Activated T-helper 17 cell treated with anti-CD3 and anti-CD28 coated beads, Interleukin-2, amount 50 U/mL, for 72 hours (primary cell): Measurements from ENCODE around the gene YPEL3. TPM values are rescaled to one million over a fixed set of nuclear protein-coding genes. Genes with fewer than 3 reads are reported as not detected.
A peak's percentile ranks its signal among the peaks of the same experiment; 100 is the strongest.

Experiments
- ATAC-seq: fragments of 150-1000 bp; cut with Tn5 transposase; replicated peaks from 2 replicates; pipeline ENCODE4 v1.10.0; 2021; ENCODE audit warnings: mild to moderate bottlenecking, moderate library complexity
- H3K27ac Mint-ChIP-seq: one replicate; pipeline ENCODE4 v1.8.0; 2022; ENCODE audit warnings: mixed read lengths
- H3K27me3 Mint-ChIP-seq: one replicate; pipeline ENCODE4 v1.8.0; 2022; ENCODE audit warnings: mixed read lengths
- H3K36me3 Mint-ChIP-seq: one replicate; pipeline ENCODE4 v1.8.0; 2022; ENCODE audit warnings: low read depth, mild to moderate bottlenecking, mixed read lengths
- H3K4me1 Mint-ChIP-seq: one replicate; pipeline ENCODE4 v1.8.0; 2022; ENCODE audit warnings: mixed read lengths
- H3K4me3 Mint-ChIP-seq: one replicate; pipeline ENCODE4 v1.8.0; 2022; ENCODE audit warnings: mild to moderate bottlenecking, mixed read lengths
- H3K9me3 Mint-ChIP-seq: one replicate; pipeline ENCODE4 v1.8.0; 2022; ENCODE audit warnings: mixed read lengths
- total RNA-seq, 2 donors: library from RNA; stranded (reverse); gene quantifications; one replicate each; pipeline ENCODE4 v1.2.3, GENCODE V29; 2022

YPEL3 gene
- total RNA-seq, 2 donors from 2014 or later, result 34.7 to 107 TPM

DNA sequence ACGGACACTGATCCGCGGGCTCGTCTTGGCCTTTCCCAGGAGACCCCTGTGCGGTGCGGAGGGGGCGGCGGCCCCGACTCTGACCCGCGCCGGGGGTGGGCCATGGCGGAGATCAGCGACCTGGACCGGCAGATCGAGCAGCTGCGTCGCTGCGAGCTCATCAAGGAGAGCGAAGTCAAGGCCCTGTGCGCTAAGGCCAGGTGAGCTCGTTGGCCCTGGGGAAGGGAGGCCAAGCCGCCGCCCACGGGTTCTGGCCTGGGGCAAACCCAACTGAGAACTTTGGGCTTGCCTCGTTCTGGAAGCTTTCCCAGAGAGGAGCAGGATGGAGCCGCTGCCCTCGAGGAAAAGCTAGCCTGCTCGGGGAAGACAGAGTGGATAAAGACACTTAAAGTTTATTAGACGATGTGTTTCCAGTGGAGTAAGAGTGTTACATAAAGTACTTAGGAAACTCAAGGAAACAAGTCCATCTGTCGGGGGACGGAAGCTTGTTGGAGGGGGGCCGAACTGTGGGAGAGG lies 19.7 kb downstream of the YPEL3 start:
- Mint-ChIP-seq H3K9me3 (no peaks in the 10 kb centered on the region), H3K27ac (peak overlapping the region; percentile 97), H3K27me3 (no peaks in the 10 kb centered on the region), H3K4me1 (peaks cover 11% of the 10 kb centered on the region), H3K36me3 (peaks cover 76% of the 10 kb centered on the region), H3K4me3 (peak overlapping the region; percentile 91)
- peak; percentile 11 for ATAC-seq

DNA sequence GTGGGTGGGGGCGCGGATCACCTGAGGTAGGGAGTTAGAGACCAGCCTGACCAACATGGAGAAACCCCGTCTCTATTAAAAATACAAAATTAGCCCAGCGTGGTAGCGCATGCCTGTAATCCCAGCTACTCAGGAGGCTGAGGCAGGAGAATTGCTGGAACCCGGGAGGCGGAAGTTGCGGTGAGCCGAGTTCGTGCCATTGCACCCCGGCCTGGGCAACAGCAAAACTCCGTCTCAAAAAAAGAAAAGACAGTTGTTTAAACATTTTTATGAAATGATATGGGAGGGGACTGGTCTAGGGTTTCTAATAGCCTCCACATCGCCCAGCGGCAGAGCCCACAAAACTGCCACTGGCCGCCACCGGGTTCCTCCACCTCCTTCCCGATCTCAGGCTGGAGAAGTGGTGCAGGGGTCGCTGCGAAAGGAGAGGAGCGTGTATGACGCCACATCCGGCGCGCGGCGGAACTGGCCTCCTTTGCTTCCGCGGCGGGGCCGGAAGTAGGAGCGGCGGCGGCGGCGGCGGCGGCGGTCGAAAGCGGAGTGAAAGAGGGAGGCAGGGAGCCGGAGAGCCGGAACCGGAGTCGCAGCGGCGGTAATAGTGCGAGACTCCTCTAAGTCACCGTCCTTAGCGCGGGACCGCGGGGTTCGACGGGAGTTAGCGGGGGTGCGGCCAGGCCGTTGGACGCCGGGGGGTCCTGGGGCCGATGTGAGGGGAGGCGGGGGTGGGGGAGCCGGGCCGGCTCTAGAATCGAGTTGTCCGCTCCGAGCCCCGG lies 20.3 kb downstream of the YPEL3 start, which contains the start of gene PPP4C:
Gene PPP4C, plus strand, starts transcription at position 492 of the 773 bp plus-strand sequence. CDS start 384 bp downstream, outside the sequence.
- Mint-ChIP-seq H3K36me3 (peaks cover 76% of the 10 kb centered on the region), H3K4me3 (peak within 1 kb of the TSS; percentile 91)

DNA sequence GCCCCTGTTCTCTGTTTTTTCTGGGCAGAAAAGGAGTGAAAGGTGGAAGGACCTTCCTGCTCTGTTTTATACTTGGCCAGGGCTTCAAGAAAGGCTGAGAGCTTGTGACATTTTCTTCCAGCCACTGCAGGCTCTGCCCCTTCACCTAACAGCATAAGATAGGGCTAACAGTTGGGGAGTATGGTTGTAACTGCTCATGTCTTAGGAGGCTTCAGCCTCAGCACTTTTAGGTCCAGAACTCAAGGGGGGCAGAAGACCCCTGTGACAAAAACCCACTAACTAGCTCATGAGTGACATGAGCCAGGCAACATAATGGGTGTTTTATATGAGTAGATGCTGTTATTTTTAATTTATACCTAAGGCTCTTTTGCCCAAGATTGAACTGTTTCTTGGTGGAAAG lies 25.5 kb downstream of the YPEL3 start:
- ATAC-seq, result no peak
- Mint-ChIP-seq H3K4me3 (peak overlapping the region; percentile 67), H3K36me3 (peaks cover 77% of the 10 kb centered on the region), H3K27me3 (no peaks in the 10 kb centered on the region), H3K27ac (peak overlapping the region; percentile 65), H3K9me3 (no peaks in the 10 kb centered on the region), H3K4me1 (peaks cover 9% of the 10 kb centered on the region)

More for the DNA sequence above, 20.3 kb downstream of the YPEL3 start, which contains the start of gene PPP4C:
- Mint-ChIP-seq H3K9me3 (no peaks in the 10 kb centered on the region), H3K27me3 (no peaks in the 10 kb centered on the region), H3K4me1 (peaks cover 11% of the 10 kb centered on the region), H3K27ac (peak within 1 kb of the TSS; percentile 97)
- ATAC-seq, result peak; percentile 88

DNA sequence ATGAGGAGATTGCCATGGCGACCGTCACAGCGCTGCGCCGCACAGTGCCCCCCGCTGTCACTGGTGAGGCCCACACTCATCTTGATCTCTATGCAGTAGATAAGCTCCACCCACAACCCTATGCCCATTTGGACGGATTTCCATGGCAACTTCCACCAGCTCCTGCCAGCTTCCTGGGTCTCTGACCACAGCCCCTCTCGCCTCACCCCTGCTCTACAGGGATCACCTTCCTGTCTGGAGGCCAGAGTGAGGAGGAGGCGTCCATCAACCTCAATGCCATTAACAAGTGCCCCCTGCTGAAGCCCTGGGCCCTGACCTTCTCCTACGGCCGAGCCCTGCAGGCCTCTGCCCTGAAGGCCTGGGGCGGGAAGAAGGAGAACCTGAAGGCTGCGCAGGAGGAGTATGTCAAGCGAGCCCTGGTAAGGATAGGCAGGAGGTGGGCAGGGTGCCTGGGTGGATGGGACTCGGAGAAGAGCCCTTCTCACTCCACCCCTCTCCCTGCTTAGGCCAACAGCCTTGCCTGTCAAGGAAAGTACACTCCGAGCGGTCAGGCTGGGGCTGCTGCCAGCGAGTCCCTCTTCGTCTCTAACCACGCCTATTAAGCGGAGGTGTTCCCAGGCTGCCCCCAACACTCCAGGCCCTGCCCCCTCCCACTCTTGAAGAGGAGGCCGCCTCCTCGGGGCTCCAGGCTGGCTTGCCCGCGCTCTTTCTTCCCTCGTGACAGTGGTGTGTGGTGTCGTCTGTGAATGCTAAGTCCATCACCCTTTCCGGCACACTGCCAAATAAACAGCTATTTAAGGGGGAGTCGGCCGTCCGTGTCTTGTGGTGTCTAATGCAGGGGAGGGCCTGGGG lies 26.2 kb downstream of the YPEL3 start:
- Mint-ChIP-seq H3K27ac (peak overlapping the region; percentile 65), H3K9me3 (no peaks in the 10 kb centered on the region), H3K27me3 (no peaks in the 10 kb centered on the region), H3K4me3 (peak overlapping the region; percentile 67), H3K36me3 (peaks cover 79% of the 10 kb centered on the region), H3K4me1 (peaks cover 9% of the 10 kb centered on the region)
- no peak for ATAC-seq

DNA sequence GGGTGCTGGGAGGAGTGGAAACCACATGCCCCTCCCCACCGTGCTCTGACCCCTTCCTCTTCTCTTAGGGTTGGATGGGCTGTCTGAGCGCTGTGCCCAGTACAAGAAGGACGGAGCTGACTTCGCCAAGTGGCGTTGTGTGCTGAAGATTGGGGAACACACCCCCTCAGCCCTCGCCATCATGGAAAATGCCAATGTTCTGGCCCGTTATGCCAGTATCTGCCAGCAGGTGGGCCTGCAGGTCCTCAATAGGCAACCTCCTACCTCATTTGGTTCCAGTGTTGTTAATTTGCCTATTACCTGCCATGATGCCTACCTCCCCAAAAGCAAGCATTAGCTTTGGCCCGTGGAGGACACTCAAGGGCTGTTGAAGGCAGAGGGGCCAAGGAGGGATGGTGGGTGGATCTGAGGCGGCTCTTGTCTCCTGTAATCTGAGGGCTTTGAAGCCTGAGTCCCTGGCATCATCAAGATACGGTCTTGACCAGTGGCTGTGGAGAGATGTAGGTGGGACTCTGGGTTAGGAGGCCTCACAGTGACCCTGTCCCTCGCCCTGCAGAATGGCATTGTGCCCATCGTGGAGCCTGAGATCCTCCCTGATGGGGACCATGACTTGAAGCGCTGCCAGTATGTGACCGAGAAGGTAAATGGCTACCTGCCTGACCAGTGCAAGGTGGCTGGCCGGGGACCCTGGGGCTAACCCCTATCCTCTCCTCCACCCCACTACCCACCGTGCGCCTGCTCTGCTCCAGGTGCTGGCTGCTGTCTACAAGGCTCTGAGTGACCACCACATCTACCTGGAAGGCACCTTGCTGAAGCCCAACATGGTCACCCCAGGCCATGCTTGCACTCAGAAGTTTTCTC lies 27.0 kb downstream of the YPEL3 start:
- Mint-ChIP-seq H3K9me3 (no peaks in the 10 kb centered on the region), H3K4me3 (peak overlapping the region; percentile 67), H3K4me1 (peaks cover 9% of the 10 kb centered on the region), H3K27ac (peak overlapping the region; percentile 73), H3K27me3 (no peaks in the 10 kb centered on the region), H3K36me3 (peaks cover 85% of the 10 kb centered on the region)
- no peak for ATAC-seq

DNA sequence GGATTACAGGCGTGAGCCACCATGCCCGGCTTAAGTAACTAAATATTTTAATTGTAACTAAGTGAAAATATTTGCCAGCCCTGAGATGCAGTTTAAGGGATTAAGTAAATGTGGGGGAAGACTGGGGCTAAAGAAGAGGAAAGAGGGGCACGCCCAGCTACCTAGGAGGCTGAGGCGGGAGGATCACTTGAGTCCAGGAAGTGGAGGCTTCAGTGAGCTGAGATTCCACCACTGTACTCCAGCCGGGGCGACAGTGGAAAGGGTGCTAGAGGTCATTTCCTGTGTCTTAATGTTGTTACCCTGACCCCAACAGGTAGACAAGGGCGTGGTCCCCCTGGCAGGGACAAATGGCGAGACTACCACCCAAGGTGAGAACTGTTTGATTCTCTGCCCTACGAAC lies 27.7 kb downstream of the YPEL3 start:
- Mint-ChIP-seq H3K9me3 (no peaks in the 10 kb centered on the region), H3K36me3 (peaks cover 89% of the 10 kb centered on the region), H3K4me1 (peaks cover 9% of the 10 kb centered on the region), H3K4me3 (peak overlapping the region; percentile 67), H3K27me3 (no peaks in the 10 kb centered on the region), H3K27ac (peak overlapping the region; percentile 73)
- no peak for ATAC-seq

DNA sequence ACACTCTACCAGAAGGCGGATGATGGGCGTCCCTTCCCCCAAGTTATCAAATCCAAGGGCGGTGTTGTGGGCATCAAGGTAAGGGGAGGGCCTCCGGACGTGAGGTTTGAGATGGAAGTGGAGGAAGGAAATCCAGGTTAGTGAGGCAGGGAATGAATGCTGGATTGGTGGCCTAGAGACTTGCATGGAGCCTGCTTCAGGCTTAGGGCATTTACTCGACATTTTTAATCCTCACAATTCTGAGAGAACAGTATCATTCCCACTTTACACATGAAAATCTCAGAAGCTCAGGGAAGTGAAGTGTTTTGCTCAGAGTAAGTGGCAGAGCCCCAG lies 28.5 kb downstream of the YPEL3 start:
- Mint-ChIP-seq H3K4me3 (peak overlapping the region; percentile 92), H3K27ac (peak overlapping the region; percentile 95), H3K36me3 (peaks cover 89% of the 10 kb centered on the region), H3K9me3 (no peaks in the 10 kb centered on the region), H3K27me3 (no peaks in the 10 kb centered on the region), H3K4me1 (peaks cover 9% of the 10 kb centered on the region)
- ATAC-seq, result no peak

DNA sequence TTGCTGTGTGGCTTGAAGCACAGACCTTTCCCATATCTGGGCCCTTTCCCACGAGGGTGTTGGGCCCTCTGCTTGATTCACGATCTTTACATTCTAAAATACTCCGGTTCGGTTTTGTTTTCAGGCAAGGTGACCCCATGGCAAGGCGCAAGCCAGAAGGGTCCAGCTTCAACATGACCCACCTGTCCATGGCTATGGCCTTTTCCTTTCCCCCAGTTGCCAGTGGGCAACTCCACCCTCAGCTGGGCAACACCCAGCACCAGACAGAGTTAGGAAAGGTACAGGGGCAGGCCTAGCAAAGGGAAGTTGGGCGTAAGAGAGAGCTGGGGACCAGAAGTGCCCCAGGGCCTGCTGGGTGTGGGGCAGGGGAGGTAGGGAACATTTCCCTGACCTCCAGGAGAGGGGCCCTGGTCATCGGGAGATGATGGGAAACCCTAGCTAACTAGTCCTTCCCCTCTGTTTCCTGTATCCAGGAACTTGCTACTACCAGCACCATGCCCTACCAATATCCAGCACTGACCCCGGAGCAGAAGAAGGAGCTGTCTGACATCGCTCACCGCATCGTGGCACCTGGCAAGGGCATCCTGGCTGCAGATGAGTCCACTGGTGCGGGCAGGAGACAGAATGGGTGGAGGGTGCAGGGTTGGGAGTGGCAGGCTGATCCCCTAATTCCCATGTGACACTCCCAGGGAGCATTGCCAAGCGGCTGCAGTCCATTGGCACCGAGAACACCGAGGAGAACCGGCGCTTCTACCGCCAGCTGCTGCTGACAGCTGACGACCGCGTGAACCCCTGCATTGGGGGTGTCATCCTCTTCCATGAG lies 29.0 kb downstream of the YPEL3 start:
- Mint-ChIP-seq H3K9me3 (no peaks in the 10 kb centered on the region), H3K27ac (peak overlapping the region; percentile 95), H3K36me3 (peaks cover 84% of the 10 kb centered on the region), H3K4me3 (peak overlapping the region; percentile 92), H3K4me1 (peaks cover 9% of the 10 kb centered on the region), H3K27me3 (no peaks in the 10 kb centered on the region)
- no peak for ATAC-seq

DNA sequence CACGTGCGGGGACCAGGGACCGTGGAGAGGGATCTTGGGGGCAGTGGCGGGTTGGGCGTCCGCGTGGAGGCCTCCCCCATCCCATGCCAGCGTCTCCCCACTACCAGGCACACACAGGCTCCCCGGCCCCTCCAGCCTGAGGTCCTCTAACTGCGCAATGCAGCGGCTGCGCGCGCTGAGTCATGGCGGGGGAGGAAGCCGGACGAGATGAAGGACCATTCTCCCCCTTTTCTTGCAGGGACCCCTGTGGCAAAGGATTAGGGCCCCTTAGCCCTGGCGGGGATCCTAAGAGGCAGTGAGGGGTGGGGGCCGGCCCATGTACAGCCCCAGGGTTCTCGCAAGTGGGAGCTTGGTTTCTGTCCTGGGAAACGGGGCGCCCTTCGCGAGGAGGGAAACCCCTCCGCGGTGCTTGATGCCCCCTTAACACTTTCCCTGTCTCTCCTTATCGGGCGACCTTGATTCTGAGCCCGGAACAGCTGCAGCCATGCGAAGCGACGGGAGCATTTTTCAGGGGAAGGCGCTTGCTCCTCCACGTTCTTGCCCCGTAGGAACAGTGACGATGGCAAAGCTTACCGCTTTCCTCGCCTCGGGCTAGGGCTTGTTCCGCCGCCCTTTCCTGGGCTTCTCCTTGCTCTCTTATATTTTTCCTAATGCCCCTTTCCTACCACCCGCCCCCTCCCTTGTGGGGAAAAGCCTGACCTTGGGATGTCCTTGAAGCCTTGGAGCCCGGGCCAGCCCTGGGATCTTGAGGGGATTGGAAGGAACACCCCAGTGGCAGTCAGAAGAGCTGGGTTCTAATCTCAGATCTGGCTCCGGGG lies 29.9 kb downstream of the YPEL3 start:
- ATAC-seq, result peak; percentile 11
- Mint-ChIP-seq H3K4me3 (peak overlapping the region; percentile 92), H3K27ac (peak overlapping the region; percentile 95), H3K9me3 (no peaks in the 10 kb centered on the region), H3K4me1 (peaks cover 9% of the 10 kb centered on the region), H3K27me3 (no peaks in the 10 kb centered on the region), H3K36me3 (peaks cover 76% of the 10 kb centered on the region)

DNA sequence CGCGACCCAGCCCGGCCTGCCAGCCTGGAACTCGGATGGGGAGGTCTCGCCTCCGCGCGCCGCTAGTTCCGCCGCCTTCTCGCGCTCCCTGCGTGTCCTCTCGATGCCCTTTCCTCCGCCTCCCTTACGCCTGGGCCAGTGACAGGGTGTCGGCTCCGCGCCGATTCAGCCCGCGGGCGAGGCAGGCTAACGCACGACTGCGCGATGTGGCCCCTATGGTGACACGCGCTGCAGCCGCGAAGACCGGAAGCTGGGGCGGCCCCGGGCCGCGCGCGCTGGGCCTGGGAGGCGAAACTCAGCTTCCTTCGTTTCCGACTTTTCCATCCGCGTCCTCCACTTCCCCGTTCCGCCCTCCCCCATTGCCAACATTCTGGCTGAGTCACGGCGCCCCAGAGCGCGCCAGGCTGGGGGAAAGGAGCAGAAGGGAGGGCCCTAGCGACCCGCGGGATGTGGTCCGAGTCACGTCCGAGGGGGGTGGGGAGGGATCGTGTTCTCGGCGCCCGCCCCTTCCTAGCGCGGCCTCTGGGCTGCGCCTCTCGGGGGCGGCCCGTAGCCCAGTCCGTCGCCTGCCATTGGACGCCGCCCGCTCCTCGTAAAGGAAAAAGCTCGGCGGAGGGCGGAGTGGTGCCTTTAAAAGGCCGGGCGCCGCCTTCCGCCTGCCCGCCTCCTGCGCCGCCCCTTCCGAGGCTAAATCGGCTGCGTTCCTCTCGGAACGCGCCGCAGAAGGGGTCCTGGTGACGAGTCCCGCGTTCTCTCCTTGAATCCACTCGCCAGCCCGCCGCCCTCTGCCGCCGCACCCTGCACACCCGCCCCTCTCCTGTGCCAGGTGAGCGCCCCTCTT lies 30.7 kb downstream of the YPEL3 start, which contains the start of gene ALDOA:
Gene ALDOA, plus strand, starts transcription at position 659 of the 841 bp plus-strand sequence. CDS start 1,138 bp downstream, outside the sequence.
- Mint-ChIP-seq H3K36me3 (peaks cover 68% of the 10 kb centered on the region), H3K9me3 (no peaks in the 10 kb centered on the region), H3K27ac (peak within 1 kb of the TSS; percentile 95), H3K4me3 (peak within 1 kb of the TSS; percentile 92), H3K4me1 (peaks cover 9% of the 10 kb centered on the region), H3K27me3 (no peaks in the 10 kb centered on the region)
- peak; percentile 87 for ATAC-seq

DNA sequence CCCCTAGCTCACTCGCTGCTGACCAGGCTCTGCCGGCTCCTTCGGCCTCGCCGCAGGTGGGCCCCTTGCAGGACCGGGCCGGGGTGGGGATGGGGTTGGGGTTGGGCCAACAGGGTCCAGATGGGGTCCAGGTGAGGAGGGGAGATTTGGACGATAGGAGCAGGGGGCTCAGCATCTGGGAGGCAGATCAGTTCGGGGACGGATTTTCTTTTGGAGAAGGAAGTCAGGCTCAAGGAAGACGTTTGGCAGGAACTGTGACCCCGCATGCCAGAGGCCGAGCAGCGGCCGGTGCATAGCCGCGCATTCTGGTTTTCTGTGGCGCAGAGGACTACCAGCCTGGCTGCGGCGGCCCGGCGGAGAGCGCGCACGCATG lies 31.3 kb downstream of the YPEL3 start:
- peaks cover 62% of the 10 kb centered on the region for H3K36me3 Mint-ChIP-seq
- peak overlapping the region; percentile 95 for H3K27ac Mint-ChIP-seq
- no peak for ATAC-seq
- no peaks in the 10 kb centered on the region for H3K9me3 Mint-ChIP-seq
- peak overlapping the region; percentile 92 for H3K4me3 Mint-ChIP-seq
- no peaks in the 10 kb centered on the region for H3K27me3 Mint-ChIP-seq
- H3K4me1 Mint-ChIP-seq, result peaks cover 9% of the 10 kb centered on the region
